ENCODE results near the gene ZNRF1. TPM values are rescaled to one million over a fixed set of nuclear protein-coding genes. Genes with fewer than 3 reads are reported as not detected.

Gene ZNRF1
- total RNA-seq, 2 experiments from 2014 or later: 5.6 to 8.3 TPM

DNA sequence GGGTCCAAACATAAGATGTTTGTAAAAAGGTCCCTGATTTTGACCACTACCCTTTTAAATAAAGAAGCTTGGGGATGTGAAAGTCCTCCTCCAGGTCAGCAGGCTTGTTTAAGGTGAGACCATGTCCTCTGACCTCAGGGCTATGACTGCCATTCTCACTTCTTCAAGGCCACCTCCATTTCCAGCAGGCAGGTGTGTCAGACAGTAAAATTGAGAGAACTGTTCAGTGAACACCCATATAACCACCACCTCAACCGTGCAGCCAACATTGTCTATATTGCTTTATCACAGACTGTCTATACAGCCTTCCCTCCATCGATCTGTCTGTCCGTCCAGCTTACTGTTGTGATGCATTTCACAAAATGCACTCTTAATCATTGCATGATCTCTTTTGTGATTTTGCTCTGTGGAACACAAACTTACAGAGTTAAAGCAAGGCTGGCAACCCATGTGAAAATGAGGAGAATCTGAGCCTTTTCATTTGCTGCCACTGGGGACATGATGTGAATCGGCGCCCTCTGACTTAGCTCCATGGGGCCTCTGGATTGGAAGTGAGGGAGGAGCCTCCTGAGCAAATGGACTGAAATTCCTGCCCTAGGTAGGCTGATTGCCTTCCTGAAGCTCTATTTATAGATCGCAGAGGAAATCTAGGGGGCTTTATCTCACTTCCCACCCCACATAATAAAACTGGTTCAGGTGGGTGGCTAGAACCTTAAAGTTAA, 53.8 kb downstream of the ZNRF1 start:
- H3K4me1 Mint-ChIP-seq: peaks cover 6% of the 10 kb centered on the region
- H3K27ac Mint-ChIP-seq: no peak overlapping the region
- H3K4me3 Mint-ChIP-seq: no peak overlapping the region
- no peak for DNase-seq
- no peaks in the 10 kb centered on the region for H3K27me3 Mint-ChIP-seq
- no peaks in the 10 kb centered on the region for H3K36me3 Mint-ChIP-seq
- no peaks in the 10 kb centered on the region for H3K9me3 Mint-ChIP-seq

DNA sequence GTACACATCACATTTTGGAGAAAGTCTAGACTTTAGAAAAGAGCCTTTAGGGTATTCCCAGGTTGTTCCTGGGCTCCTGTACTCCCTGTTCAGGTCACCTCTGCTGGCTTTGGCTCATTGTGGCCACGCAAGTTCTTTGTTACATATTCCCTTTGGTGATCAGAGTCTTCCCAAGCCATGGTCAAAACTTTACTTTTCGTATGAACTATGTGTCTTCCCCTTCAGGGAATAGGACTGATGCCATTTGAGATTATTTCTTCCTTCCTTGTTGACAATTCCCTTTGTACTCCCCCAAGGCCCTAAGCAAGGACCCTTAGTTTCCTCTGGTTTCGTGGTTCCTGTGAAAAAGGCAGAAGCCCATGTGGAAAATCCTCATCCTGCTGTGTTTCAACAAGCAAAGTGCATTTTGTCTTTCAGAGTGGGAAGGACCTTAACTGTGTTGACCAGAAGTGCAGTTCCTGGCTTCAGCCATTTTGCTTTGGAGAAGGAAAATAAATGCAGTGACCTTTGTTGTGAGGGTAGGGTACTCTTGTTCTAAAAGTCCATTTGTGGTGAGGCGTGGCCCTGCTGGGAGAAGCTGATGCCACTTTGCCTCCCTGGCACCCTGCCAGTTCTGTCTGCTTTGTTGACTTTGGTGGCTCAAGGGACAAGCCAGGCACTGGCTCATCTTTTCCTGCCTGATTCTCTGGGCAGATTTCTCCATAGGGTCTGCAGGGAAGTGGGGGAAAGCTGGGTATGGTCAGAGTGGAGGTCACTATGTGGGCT, 55.1 kb downstream of the ZNRF1 start:
- DNase-seq: no peak
- Mint-ChIP-seq H3K27me3 (no peaks in the 10 kb centered on the region), H3K9me3 (no peaks in the 10 kb centered on the region), H3K4me3 (no peak overlapping the region), H3K36me3 (no peaks in the 10 kb centered on the region), H3K4me1 (peaks cover 6% of the 10 kb centered on the region), H3K27ac (no peak overlapping the region)

DNA sequence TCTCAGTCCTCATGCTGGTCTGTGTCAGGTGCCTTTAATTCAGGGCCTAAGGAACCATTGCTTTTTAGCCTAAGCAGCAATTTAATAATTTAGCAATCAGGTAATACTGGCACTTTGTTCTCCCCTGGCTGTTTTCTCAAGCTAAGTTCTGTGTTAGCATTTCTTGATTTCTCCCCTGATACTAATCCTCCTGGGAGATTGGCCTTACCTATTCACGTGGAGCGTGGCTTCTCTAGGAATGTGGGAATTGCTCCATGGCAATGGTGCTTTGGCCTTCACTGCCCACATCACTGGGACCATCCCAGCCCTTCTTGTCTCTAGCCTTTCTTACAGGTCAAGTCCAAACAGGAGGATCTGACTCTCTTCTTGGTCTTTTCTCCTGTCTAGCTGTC, 55.7 kb downstream of the ZNRF1 start:
- no peak for DNase-seq
- H3K4me3 Mint-ChIP-seq: no peak overlapping the region
- peaks cover 6% of the 10 kb centered on the region for H3K4me1 Mint-ChIP-seq
- no peaks in the 10 kb centered on the region for H3K9me3 Mint-ChIP-seq
- no peak overlapping the region for H3K27ac Mint-ChIP-seq
- no peaks in the 10 kb centered on the region for H3K27me3 Mint-ChIP-seq
- H3K36me3 Mint-ChIP-seq: no peaks in the 10 kb centered on the region

DNA sequence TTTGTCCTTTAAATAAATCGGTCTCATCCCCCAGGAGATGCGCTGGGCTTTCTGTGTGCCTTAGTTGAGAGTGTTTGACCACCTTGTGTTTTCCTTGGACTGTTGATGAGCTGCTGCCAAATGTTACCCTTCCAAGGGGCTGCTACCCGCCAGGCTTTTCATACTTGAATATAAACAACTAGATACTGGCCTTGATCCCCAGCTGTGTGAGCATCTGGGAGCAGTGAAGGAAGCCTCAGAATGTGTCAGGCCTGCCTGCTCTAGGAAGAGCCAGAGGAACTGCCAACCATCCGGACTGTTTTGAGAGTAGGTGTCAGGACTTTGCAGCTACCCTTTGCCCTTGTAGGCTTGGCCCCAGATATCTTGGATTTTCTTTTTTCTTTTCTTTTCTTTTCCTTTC, 60.0 kb downstream of the ZNRF1 start:
- no peaks in the 10 kb centered on the region for H3K36me3 Mint-ChIP-seq
- no peak overlapping the region for H3K4me3 Mint-ChIP-seq
- H3K9me3 Mint-ChIP-seq: no peaks in the 10 kb centered on the region
- no peaks in the 10 kb centered on the region for H3K27me3 Mint-ChIP-seq
- no peak for DNase-seq
- H3K4me1 Mint-ChIP-seq: peaks cover 12% of the 10 kb centered on the region
- H3K27ac Mint-ChIP-seq: no peak overlapping the region

DNA sequence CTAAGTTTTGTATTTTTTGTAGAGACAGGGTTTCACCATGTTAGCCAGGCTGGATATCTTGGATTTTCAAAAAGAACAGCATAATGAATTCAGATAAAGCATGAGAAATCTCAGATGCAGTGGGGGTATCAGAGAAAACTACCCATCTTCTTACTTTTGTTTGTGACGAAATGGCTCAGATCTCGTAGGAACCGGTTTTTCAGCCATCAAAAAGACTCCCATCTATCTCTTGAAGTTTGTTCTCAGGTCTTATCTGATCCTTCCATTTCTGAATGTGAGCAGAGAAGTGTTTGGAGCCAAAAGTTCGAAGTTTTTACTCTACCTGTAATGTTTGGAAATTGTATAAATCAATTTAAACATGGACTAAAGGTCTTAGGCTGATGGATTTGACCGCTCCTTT, 60.6 kb downstream of the ZNRF1 start:
- H3K4me3 Mint-ChIP-seq: no peak overlapping the region
- no peaks in the 10 kb centered on the region for H3K9me3 Mint-ChIP-seq
- H3K27me3 Mint-ChIP-seq: no peaks in the 10 kb centered on the region
- no peak for DNase-seq
- H3K36me3 Mint-ChIP-seq: no peaks in the 10 kb centered on the region
- no peak overlapping the region for H3K27ac Mint-ChIP-seq
- peaks cover 12% of the 10 kb centered on the region for H3K4me1 Mint-ChIP-seq

DNA sequence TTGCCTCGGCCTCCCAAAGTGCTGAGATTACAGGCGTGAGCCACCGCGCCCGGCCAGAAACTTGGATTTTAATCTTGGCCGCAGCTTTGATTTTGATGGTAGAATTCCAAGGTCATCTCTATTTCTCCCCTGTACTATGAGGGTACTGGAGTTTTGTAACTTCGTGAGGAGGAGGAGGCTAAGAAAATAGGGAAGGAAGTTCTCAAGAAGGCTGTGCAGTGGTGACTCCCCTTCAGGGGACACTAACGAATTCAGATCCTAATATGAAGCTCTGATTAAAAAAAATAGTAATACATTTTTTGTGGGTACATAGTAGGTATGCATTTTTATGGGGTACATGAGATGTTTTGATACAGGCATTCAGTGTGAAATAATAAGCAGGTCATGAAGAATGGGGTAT, 61.9 kb downstream of the ZNRF1 start:
- no peak overlapping the region for H3K27ac Mint-ChIP-seq
- H3K36me3 Mint-ChIP-seq: peaks cover 3% of the 10 kb centered on the region
- no peak overlapping the region for H3K4me3 Mint-ChIP-seq
- H3K9me3 Mint-ChIP-seq: no peaks in the 10 kb centered on the region
- no peak for DNase-seq
- H3K27me3 Mint-ChIP-seq: no peaks in the 10 kb centered on the region
- H3K4me1 Mint-ChIP-seq: peaks cover 22% of the 10 kb centered on the region

DNA sequence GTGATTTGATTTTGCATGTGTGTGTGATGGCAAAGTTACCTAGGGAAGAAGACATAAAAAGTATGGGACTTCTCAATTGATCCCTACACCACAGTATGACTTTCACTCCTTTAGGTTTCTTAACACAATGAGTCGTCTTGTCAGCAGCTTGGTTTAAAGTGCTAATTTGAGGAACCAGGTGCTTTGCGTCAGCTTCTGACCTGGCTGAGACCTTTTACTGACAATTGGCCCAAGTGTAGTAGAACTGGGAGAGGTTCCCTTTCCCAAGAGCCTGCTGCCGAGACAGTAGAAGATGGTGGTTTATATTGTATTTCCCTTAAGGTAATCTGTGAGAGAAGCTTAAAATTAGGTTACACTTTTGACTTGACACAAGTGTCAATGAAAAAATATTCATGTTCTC, 62.8 kb downstream of the ZNRF1 start:
- no peak overlapping the region for H3K4me3 Mint-ChIP-seq
- H3K27me3 Mint-ChIP-seq: no peaks in the 10 kb centered on the region
- H3K27ac Mint-ChIP-seq: no peak overlapping the region
- H3K9me3 Mint-ChIP-seq: no peaks in the 10 kb centered on the region
- H3K4me1 Mint-ChIP-seq: peaks cover 21% of the 10 kb centered on the region
- no peak for DNase-seq
- H3K36me3 Mint-ChIP-seq: peaks cover 3% of the 10 kb centered on the region

DNA sequence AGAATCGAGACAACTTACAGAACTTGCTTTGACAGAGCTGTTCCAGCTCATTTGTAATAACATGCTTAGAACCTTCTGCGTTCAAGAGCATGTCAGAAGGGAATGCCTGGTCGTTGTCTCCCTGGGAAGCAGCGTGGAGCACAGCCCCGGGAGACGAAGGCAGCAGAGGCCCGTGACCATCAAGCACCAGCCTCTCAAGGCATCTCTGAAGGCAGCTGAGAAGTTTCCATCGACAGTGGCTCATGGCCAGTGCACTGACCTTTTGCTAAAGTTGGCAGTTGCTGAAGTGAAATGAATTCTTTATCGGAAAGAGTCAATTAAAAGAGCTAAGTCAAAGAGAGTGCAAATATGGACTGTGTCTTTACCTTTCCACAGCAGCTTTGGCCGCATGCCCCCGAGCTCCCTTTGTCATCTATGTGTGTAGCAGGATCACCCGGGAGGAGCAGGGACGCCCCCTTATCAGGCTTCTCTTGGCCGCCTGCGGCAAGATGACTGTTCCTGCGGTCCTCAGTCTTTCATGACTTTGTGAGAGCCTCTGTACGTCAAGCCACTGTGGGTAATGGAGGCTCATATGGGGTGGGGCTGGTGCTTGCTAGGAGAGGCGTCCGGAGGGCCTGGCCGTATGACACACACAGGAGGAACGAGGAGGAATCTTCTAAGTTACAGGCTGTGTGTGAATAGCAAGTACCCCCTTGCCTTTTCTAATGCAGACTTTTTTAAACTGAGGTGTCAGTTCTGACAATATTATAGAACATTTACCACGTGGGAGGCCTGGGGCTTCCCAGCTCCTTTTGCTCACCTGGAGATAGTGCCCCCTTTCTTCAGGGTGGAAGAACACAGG, 63.5 kb downstream of the ZNRF1 start:
- peaks cover 3% of the 10 kb centered on the region for H3K36me3 Mint-ChIP-seq
- no peaks in the 10 kb centered on the region for H3K27me3 Mint-ChIP-seq
- no peaks in the 10 kb centered on the region for H3K9me3 Mint-ChIP-seq
- no peak overlapping the region for H3K4me3 Mint-ChIP-seq
- no peak for DNase-seq
- H3K27ac Mint-ChIP-seq: no peak overlapping the region
- peaks cover 26% of the 10 kb centered on the region for H3K4me1 Mint-ChIP-seq

DNA sequence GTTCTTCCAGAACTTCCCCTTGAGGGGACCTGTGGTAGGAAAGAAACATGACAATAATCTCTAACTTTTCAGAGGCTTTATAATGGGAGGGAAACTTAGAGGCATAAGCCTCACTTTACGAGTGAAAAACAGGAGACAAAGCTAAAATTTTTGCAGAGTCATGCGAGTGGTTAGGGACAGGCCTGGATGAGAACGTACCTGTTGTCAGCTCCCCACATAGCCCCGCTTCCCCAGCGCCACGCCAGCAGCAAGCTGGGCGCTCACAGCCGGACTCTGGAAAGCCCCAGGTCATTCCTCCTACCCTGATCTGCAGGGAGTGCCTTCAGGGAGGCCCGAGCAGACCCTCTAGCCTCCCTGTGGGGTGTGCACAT, 64.1 kb downstream of the ZNRF1 start:
- peaks cover 3% of the 10 kb centered on the region for H3K36me3 Mint-ChIP-seq
- no peak overlapping the region for H3K27ac Mint-ChIP-seq
- no peaks in the 10 kb centered on the region for H3K9me3 Mint-ChIP-seq
- H3K4me3 Mint-ChIP-seq: no peak overlapping the region
- peaks cover 26% of the 10 kb centered on the region for H3K4me1 Mint-ChIP-seq
- H3K27me3 Mint-ChIP-seq: no peaks in the 10 kb centered on the region
- no peak for DNase-seq

DNA sequence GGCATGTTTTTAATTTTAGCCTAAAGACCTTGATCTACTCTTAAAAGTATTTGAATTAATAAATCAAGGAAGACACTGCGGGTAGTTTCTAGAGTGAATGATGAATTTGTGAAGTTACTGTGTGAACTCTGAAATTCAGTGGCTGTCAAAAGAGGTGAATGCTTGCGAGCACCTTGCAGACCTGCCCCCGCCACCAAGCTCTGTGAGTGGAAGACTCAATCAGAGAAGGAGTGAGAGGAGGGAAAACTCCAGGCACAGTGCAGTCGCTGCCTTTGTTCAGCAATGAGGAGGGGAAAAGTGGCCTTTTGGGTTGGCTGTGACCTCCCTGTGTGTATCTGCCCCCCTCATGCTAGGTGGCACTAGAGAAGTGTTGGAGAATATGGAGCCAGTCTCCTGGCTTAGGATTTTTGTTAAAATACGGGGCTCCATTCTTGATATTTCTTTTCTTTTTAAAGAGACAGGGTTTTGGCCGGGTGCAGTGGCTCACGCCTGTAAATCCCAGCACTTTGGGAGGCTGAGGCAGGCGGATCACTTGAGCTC, 64.8 kb downstream of the ZNRF1 start:
- Mint-ChIP-seq H3K36me3 (peaks cover 3% of the 10 kb centered on the region), H3K4me3 (no peak overlapping the region), H3K27ac (no peak overlapping the region), H3K9me3 (no peaks in the 10 kb centered on the region), H3K27me3 (no peaks in the 10 kb centered on the region), H3K4me1 (peaks cover 26% of the 10 kb centered on the region)
- no peak for DNase-seq

DNA sequence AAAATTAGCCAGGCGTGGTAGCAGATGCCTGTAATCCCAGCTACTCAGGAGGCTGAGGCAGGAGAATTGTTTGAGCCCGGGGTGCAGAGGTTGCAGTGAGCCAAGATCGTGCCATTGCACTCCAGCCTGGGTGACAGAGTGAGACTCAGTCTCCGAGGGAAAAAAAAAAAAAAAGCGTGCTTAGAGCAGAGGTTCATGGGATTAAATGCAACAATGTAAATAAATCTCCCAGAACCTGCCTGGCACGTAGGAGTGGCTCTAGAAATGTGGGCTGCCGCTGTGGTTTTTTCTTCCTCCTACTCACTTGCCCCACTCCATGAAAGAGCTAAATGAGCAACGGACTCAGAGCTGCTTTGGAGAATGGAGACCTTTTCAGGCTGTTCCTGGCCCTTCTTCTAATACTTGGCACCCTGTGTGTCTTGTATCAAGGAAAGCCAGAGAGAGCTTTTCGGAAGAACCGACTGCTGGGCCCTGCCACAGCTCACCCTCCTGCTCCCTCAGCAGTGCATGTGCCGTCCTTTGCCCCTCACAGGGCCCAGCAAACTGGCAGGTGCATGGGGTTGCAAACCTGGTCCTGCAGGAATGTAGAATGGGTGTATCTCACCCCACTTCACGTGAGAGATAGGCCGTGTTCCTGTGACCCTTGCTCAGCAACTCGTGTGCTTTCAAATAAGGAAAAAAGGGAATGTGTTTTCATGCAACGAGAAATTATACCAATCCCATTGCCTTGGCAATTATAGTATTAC, 65.8 kb downstream of the ZNRF1 start:
- Mint-ChIP-seq H3K9me3 (no peaks in the 10 kb centered on the region), H3K27ac (no peak overlapping the region), H3K4me1 (peaks cover 26% of the 10 kb centered on the region), H3K4me3 (peak overlapping the region; percentile 58), H3K36me3 (peaks cover 3% of the 10 kb centered on the region), H3K27me3 (no peaks in the 10 kb centered on the region)
- peak; percentile 11 for DNase-seq

DNA sequence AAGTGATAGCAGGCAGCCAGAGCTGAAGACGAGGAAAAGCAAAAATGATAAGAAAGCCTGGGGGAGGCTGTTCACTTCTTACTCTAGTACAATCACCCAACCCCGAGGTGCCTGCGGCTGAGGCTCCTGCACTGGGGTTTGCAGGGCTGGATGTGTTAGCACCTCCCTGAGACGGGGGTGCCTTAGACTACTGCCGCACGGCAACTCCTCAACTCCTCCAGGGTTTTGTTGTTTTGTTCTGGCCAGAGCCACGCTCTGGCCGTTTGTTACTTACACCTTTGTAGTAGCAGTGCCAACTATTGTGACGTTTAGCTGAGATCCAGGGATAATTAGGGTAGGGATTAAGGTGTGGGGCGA, 66.3 kb downstream of the ZNRF1 start:
- peak overlapping the region; percentile 58 for H3K4me3 Mint-ChIP-seq
- peaks cover 3% of the 10 kb centered on the region for H3K36me3 Mint-ChIP-seq
- peak overlapping the region; percentile 34 for H3K27ac Mint-ChIP-seq
- no peaks in the 10 kb centered on the region for H3K9me3 Mint-ChIP-seq
- peaks cover 26% of the 10 kb centered on the region for H3K4me1 Mint-ChIP-seq
- peak; percentile 11 for DNase-seq
- no peaks in the 10 kb centered on the region for H3K27me3 Mint-ChIP-seq

DNA sequence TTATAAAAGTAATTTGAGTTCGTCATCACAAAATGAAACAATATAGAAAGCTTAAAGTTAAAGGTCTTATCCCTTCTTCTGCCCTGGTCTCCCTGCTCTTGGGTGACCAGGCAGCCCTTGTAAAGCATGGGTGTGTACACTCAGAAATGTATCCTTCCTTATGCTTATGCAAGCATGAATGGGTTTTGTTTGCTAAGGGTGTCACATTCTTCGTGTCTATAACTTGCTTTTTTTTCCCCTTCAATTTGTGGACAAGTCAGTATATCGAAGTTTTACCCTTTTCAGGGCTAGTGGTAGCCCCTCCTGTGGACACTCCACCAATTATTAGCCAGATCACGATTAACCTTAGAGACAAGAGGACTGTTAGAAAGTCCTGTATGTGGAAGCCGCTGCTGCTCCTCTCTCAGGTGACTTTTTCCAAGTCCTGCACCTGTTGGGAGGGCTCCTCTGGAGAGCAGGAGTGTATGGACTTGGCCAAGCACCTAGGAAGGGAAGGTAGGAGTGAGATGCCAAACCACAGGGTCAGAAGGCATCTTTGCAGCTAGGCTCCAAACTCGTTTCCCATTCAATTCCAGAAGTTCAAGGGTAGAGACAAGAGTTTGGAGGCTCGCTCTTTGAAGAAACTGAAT, 66.8 kb downstream of the ZNRF1 start:
- no peak overlapping the region for H3K4me3 Mint-ChIP-seq
- no peaks in the 10 kb centered on the region for H3K9me3 Mint-ChIP-seq
- H3K4me1 Mint-ChIP-seq: peaks cover 27% of the 10 kb centered on the region
- H3K27ac Mint-ChIP-seq: no peak overlapping the region
- H3K36me3 Mint-ChIP-seq: peaks cover 3% of the 10 kb centered on the region
- no peak for DNase-seq
- no peaks in the 10 kb centered on the region for H3K27me3 Mint-ChIP-seq

DNA sequence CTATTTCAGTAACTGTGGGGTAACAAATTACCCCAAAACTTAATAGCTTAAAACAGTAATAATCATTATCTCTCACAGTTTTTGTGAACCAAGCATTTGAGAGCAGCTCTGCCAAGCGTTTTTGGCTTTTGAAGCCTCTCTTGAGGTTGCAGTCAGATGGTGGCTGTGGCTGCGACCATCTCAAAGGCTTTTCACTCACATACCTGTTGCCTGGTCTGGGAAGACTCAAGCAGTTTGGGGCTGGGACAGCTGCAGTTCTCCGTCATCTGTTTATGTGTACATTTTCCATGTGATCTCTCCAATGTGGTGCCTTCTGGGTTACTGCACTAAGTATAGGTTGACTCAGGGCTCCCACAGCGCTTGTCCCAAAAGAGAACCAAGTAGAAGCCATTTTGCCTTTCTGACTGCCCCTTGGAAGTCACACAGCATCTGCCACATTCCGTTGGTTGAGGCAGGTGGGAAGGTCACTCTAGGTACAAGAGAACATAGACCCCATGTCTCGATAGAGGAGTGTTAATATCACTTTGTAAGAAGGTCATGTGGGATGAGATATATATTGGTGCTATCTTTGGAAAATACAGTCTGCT, 68.1 kb downstream of the ZNRF1 start:
- Mint-ChIP-seq H3K27me3 (no peaks in the 10 kb centered on the region), H3K9me3 (no peaks in the 10 kb centered on the region), H3K27ac (no peak overlapping the region), H3K36me3 (peaks cover 3% of the 10 kb centered on the region), H3K4me1 (peaks cover 29% of the 10 kb centered on the region), H3K4me3 (no peak overlapping the region)
- DNase-seq: no peak

Measured in activated naive CD8-positive, alpha-beta T cell treated with anti-CD3 and anti-CD28 coated beads for 36 hours (primary cell).